ENCODE results near the gene P2RY2.

- no peak for TF ChIP-seq CTCF (IDR thresholded peaks at IDR 0.05 in 2 of 3, conservative IDR thresholded peaks at IDR 0.05 in 1 of 3; ENCODE audit: control insufficient read depth in 2 of 3, extremely low read depth in 1 of 3, insufficient read depth in 1 of 3, low read depth in 3 of 3, low read length in 3 of 3)
- TF ChIP-seq SP1 (IDR thresholded peaks at IDR 0.05; ENCODE audit: low read depth, low read length) = no peak
- no peak for TF ChIP-seq EZH2 (IDR thresholded peaks at IDR 0.05; ENCODE audit: borderline replicate concordance, control insufficient read depth, low read depth, low read length)
- TF ChIP-seq ZBED1 (IDR thresholded peaks at IDR 0.05; ENCODE audit: borderline replicate concordance) = no peak
- no peak for TF ChIP-seq PBX3 (IDR thresholded peaks at IDR 0.05; ENCODE audit: insufficient replicate concordance, low read depth, low read length)
Observed at GRCh38 chr11:73221451-73221850, 3.4 kb downstream of the P2RY2 start.

All from GM12878 (cell line).